WTC11 (cell line): ENCODE measurements around the gene RBP3. TPM values are rescaled to one million over a fixed set of nuclear protein-coding genes. Genes with fewer than 3 reads are reported as not detected.

Source experiments
- ATAC-seq: fragments of 200-7000 bp; cut with Tn5 transposase; 2 replicates; pipeline ENCODE4 v1.10.0; 2021; ENCODE audit warnings: mild to moderate bottlenecking, moderate library complexity
- CTCF ChIA-PET: fragments of 300-600 bp; sonication (Branson Sonifier 250); formaldehyde crosslinking; loops from one replicate; lab custom pipeline; 2021; ENCODE audit warnings: antibody characterized with exemption; lab: Charles Lee
- POLR2A ChIA-PET: fragments of 350-600 bp; sonication (Branson Sonifier 250); formaldehyde crosslinking; loops from one replicate; lab custom pipeline; 2021; ENCODE audit warnings: antibody characterized with exemption; lab: Charles Lee
- DNase-seq: peaks from one replicate; pipeline ENCODE4 v3.0.0; 2021; ENCODE audit warnings: low spot score
- H3K27ac Mint-ChIP-seq: 2 replicates; pipeline ENCODE4 v1.8.0; 2021; ENCODE audit warnings: mixed read lengths
- H3K27me3 Mint-ChIP-seq: 2 replicates; pipeline ENCODE4 v1.8.0; 2021; ENCODE audit warnings: low read depth, mild to moderate bottlenecking, moderate library complexity, mixed read lengths
- H3K36me3 Mint-ChIP-seq: 2 replicates; pipeline ENCODE4 v1.8.0; 2021; ENCODE audit warnings: mixed read lengths
- H3K4me1 Mint-ChIP-seq: 2 replicates; pipeline ENCODE4 v1.8.0; 2022; ENCODE audit warnings: mixed read lengths
- H3K4me3 Mint-ChIP-seq: 2 replicates; pipeline ENCODE4 v1.8.0; 2021; ENCODE audit warnings: mild to moderate bottlenecking, moderate library complexity, mixed read lengths
- H3K9me3 Mint-ChIP-seq: 2 replicates; pipeline ENCODE4 v1.8.0; 2021; ENCODE audit warnings: mixed read lengths
- ATF1 ChIP-seq: sonication (generic); formaldehyde crosslinking; IDR thresholded peaks from 2 replicates; pipeline ENCODE4 v1.8.1; 2023; ENCODE audit warnings: mild to moderate bottlenecking, moderate library complexity, missing genetic modification reagents
- CDX4 ChIP-seq: fragments of 250-450 bp; sonication (Bioruptor Pico); IDR thresholded peaks from 2 replicates; pipeline ENCODE4 v1.9.0; 2021; ENCODE audit warnings: moderate library complexity, mild to moderate bottlenecking, inconsistent platforms, borderline replicate concordance
- CTCF ChIP-seq: fragments of 200-600 bp; IDR thresholded peaks from 2 replicates; pipeline ENCODE4 v1.8.0; 2022; ENCODE audit warnings: antibody characterized with exemption
- E2F1 ChIP-seq: sonication (generic); formaldehyde crosslinking; IDR thresholded peaks from 2 replicates; pipeline ENCODE4 v1.8.0; 2022; ENCODE audit warnings: mild to moderate bottlenecking, missing genetic modification reagents
- ELF4 ChIP-seq: sonication (generic); formaldehyde crosslinking; IDR thresholded peaks from 2 replicates; pipeline ENCODE4 v1.8.1; 2022; ENCODE audit warnings: low read depth, mild to moderate bottlenecking, moderate library complexity, missing genetic modification reagents
- ETV6 ChIP-seq: sonication (generic); formaldehyde crosslinking; IDR thresholded peaks from 2 replicates; pipeline ENCODE4 v1.8.1; 2022; ENCODE audit warnings: mild to moderate bottlenecking, missing genetic modification reagents
- HMGXB4 ChIP-seq: sonication (generic); formaldehyde crosslinking; IDR thresholded peaks from 2 replicates; pipeline ENCODE4 v1.8.1; 2023; ENCODE audit warnings: mild to moderate bottlenecking, moderate library complexity, missing genetic modification reagents
- MAX ChIP-seq: sonication (generic); formaldehyde crosslinking; IDR thresholded peaks from 2 replicates; pipeline ENCODE4 v1.8.0; 2022; ENCODE audit warnings: mild to moderate bottlenecking, missing genetic modification reagents
- NFYB ChIP-seq: sonication (generic); formaldehyde crosslinking; conservative IDR thresholded peaks from 2 replicates; pipeline ENCODE4 v1.8.0; 2022; ENCODE audit warnings: low read depth, missing genetic modification reagents
- STAT6 ChIP-seq: sonication (generic); formaldehyde crosslinking; conservative IDR thresholded peaks from 2 replicates; pipeline ENCODE4 v1.8.1; 2023; ENCODE audit warnings: mild to moderate bottlenecking, low read depth, missing genetic modification reagents, moderate library complexity
- TCF7 ChIP-seq: sonication (generic); formaldehyde crosslinking; IDR thresholded peaks from 2 replicates; pipeline ENCODE4 v1.8.0; 2022; ENCODE audit warnings: mild to moderate bottlenecking, low read depth, missing genetic modification reagents, moderate library complexity
- TP53 ChIP-seq: sonication (generic); formaldehyde crosslinking; IDR thresholded peaks from 2 replicates; pipeline ENCODE4 v1.8.1; 2023; ENCODE audit warnings: mild to moderate bottlenecking, missing genetic modification reagents
- USF1 ChIP-seq: sonication (generic); formaldehyde crosslinking; IDR thresholded peaks from 2 replicates; pipeline ENCODE4 v1.8.0; 2022; ENCODE audit warnings: mild to moderate bottlenecking, missing genetic modification reagents
- ZBTB21 ChIP-seq: sonication (generic); formaldehyde crosslinking; IDR thresholded peaks from 2 replicates; pipeline ENCODE4 v1.8.1; 2023; ENCODE audit warnings: mild to moderate bottlenecking, missing genetic modification reagents, borderline replicate concordance
- ZBTB43 ChIP-seq: sonication (generic); formaldehyde crosslinking; IDR thresholded peaks from 2 replicates; pipeline ENCODE4 v1.8.1; 2023; ENCODE audit warnings: mild to moderate bottlenecking, missing genetic modification reagents
- ZNF138 ChIP-seq: sonication (generic); formaldehyde crosslinking; conservative IDR thresholded peaks from 2 replicates; pipeline ENCODE4 v1.8.1; 2022; ENCODE audit warnings: mild to moderate bottlenecking, moderate library complexity, missing genetic modification reagents
- ZNF263 ChIP-seq: sonication (generic); formaldehyde crosslinking; IDR thresholded peaks from 2 replicates; pipeline ENCODE4 v1.8.1; 2022; ENCODE audit warnings: low read depth, mild to moderate bottlenecking, moderate library complexity, missing genetic modification reagents
- ZNF425 ChIP-seq: fragments of 250-450 bp; sonication (Bioruptor Pico); conservative IDR thresholded peaks from 2 replicates; pipeline ENCODE4 v1.9.0; 2021; ENCODE audit warnings: mild to moderate bottlenecking
- ZNF512 ChIP-seq: sonication (generic); formaldehyde crosslinking; IDR thresholded peaks from 2 replicates; pipeline ENCODE4 v1.8.1; 2022; ENCODE audit warnings: missing genetic modification reagents, borderline replicate concordance
- total RNA-seq: library from RNA; stranded (reverse); gene quantifications from 3 replicates; pipeline ENCODE4 v1.2.3, GENCODE V29; 2021

The RBP3 gene
- total RNA-seq, 1 experiment from 2014 or later = not detected

GRCh38 chr10:47335906-47336305 is 12.3 kb upstream of the RBP3 start:
- Mint-ChIP-seq H3K4me1 (peaks cover 3% of the 10 kb centered on the region), H3K4me3 (no peak overlapping the region), H3K9me3 (no peaks in the 10 kb centered on the region), H3K36me3 (no peaks in the 10 kb centered on the region), H3K27me3 (no peaks in the 10 kb centered on the region), H3K27ac (no peak overlapping the region)
- DNase-seq (no peak), ATAC-seq (no peak)
- ChIA-PET CTCF (no interaction called here), POLR2A (no interaction called here)
- TF ChIP-seq MAX = no peak
- TF ChIP-seq ZNF138 (CRISPR knock-in tag) = no peak
- TF ChIP-seq HMGXB4 (CRISPR knock-in tag) = no peak
- no peak for TF ChIP-seq STAT6 (CRISPR knock-in tag)
- TF ChIP-seq CTCF = no peak
- no peak for TF ChIP-seq ZNF263 (CRISPR knock-in tag)
- no peak for TF ChIP-seq NFYB
- TF ChIP-seq ETV6 = no peak
- TF ChIP-seq E2F1 = no peak
- no peak for TF ChIP-seq ZBTB21 (CRISPR knock-in tag)
- TF ChIP-seq TP53 (CRISPR knock-in tag) = no peak
- TF ChIP-seq CDX4 (CRISPR knock-in tag) = no peak
- no peak for TF ChIP-seq ZNF512 (CRISPR knock-in tag)
- no peak for TF ChIP-seq ATF1 (CRISPR knock-in tag)

GRCh38 chr10:47336387-47337134 is 11.6 kb upstream of the RBP3 start:
- no peak for ATAC-seq
- no peak for DNase-seq
- Mint-ChIP-seq H3K27me3 (no peaks in the 10 kb centered on the region), H3K27ac (no peak overlapping the region), H3K9me3 (no peaks in the 10 kb centered on the region), H3K36me3 (no peaks in the 10 kb centered on the region), H3K4me3 (no peak overlapping the region), H3K4me1 (peaks cover 3% of the 10 kb centered on the region)
- CTCF ChIA-PET = no interaction called here
- POLR2A ChIA-PET = no interaction called here
- TF ChIP-seq ELF4 (CRISPR knock-in tag) (no peak), USF1 (CRISPR knock-in tag) (no peak), ZBTB43 (CRISPR knock-in tag) (no peak), ZNF138 (CRISPR knock-in tag) (no peak), ZNF425 (CRISPR knock-in tag) (no peak), TCF7 (CRISPR knock-in tag) (no peak), MAX (no peak)
